H9 (cell line): Measurements from ENCODE around the gene KCNK1. TPM values are rescaled to one million over a fixed set of nuclear protein-coding genes. Genes with fewer than 3 reads are reported as not detected.
A peak's percentile ranks its signal among the peaks of the same experiment; 100 is the strongest.

Source experiments
- DNase-seq: peaks from one replicate; pipeline ENCODE4 v3.0.0-alpha.2; 2017
- H2AFZ ChIP-seq: one replicate; pipeline ENCODE4 v1.6.1; 2013; ENCODE audit warnings: mild to moderate bottlenecking, low read length, control low read depth, moderate library complexity
- H2AK5ac ChIP-seq: 2 replicates; pipeline ENCODE4 v1.6.1; 2013; ENCODE audit warnings: low read length, control low read depth, mixed read lengths; ENCODE audit not compliant: insufficient read length
- H2BK120ac ChIP-seq: one replicate; pipeline ENCODE4 v1.6.1; 2013; ENCODE audit warnings: low read depth, mild to moderate bottlenecking, low read length, control low read depth, inconsistent platforms; ENCODE audit not compliant: poor library complexity, severe bottlenecking
- H2BK12ac ChIP-seq: 2 replicates; pipeline ENCODE4 v1.6.1; 2013; ENCODE audit warnings: low read length, control low read depth, mixed read lengths, low read depth; ENCODE audit not compliant: insufficient read length
- H2BK15ac ChIP-seq: 2 replicates; pipeline ENCODE4 v1.6.1; 2013; ENCODE audit warnings: low read depth, low read length, control low read depth
- H2BK20ac ChIP-seq: one replicate; pipeline ENCODE4 v1.6.1; 2013; ENCODE audit warnings: low read depth, mild to moderate bottlenecking, low read length, control low read depth, inconsistent platforms; ENCODE audit not compliant: poor library complexity, severe bottlenecking
- H2BK5ac ChIP-seq: 2 replicates; pipeline ENCODE4 v1.6.1; 2013; ENCODE audit warnings: low read length, control low read depth, mixed read lengths; ENCODE audit not compliant: insufficient read length
- H3K14ac ChIP-seq: 2 replicates; pipeline ENCODE4 v1.6.1; 2013; ENCODE audit warnings: low read length, control low read depth; ENCODE audit not compliant: insufficient read depth
- H3K18ac ChIP-seq: 2 replicates; pipeline ENCODE4 v1.6.1; 2013; ENCODE audit warnings: low read depth, mild to moderate bottlenecking, mixed read lengths, low read length, control low read depth; ENCODE audit not compliant: insufficient read length
- H3K23ac ChIP-seq: 2 replicates; pipeline ENCODE4 v1.6.1; 2013; ENCODE audit warnings: low read length, control low read depth, mixed read lengths, low read depth; ENCODE audit not compliant: insufficient read length
- H3K23me2 ChIP-seq: 2 replicates; pipeline ENCODE4 v1.6.1; 2013; ENCODE audit warnings: low read depth, mild to moderate bottlenecking, mixed read lengths, low read length, control low read depth; ENCODE audit not compliant: insufficient read length, poor library complexity, severe bottlenecking
- H3K27ac ChIP-seq: 2 replicates; pipeline ENCODE4 v1.5.1; 2013; ENCODE audit warnings: low read length, control low read depth, mixed read lengths, low read depth; ENCODE audit not compliant: insufficient read length
- H3K27me3 ChIP-seq: 2 replicates; pipeline ENCODE4 v1.6.1; 2013; ENCODE audit warnings: low read length, control low read depth, inconsistent platforms; ENCODE audit not compliant: insufficient read depth
- H3K4ac ChIP-seq: 2 replicates; pipeline ENCODE4 v1.6.1; 2013; ENCODE audit warnings: low read depth, mild to moderate bottlenecking, control low read depth, inconsistent platforms, low read length, moderate library complexity
- H3K4me1 ChIP-seq: 2 replicates; pipeline ENCODE4 v1.6.1; 2013; ENCODE audit warnings: low read length, control low read depth, inconsistent platforms; ENCODE audit not compliant: insufficient read depth
- H3K4me2 ChIP-seq: 2 replicates; pipeline ENCODE4 v1.6.1; 2013; ENCODE audit warnings: low read length, control low read depth, mixed read lengths; ENCODE audit not compliant: insufficient read length, insufficient read depth
- H3K56ac ChIP-seq: 2 replicates; pipeline ENCODE4 v1.6.1; 2013; ENCODE audit warnings: low read depth, mild to moderate bottlenecking, mixed read lengths, low read length, control low read depth; ENCODE audit not compliant: insufficient read length
- H3K79me1 ChIP-seq: 2 replicates; pipeline ENCODE4 v1.6.1; 2013; ENCODE audit warnings: low read depth, mild to moderate bottlenecking, moderate library complexity, low read length, control low read depth, inconsistent platforms; ENCODE audit not compliant: insufficient read depth, poor library complexity, severe bottlenecking
- H3K79me2 ChIP-seq: 2 replicates; pipeline ENCODE4 v1.6.1; 2013; ENCODE audit warnings: low read length, control low read depth, inconsistent platforms; ENCODE audit not compliant: insufficient read depth
- H3K9ac ChIP-seq: 2 replicates; pipeline ENCODE4 v1.6.1; 2013; ENCODE audit warnings: low read length, control low read depth, mixed read lengths; ENCODE audit not compliant: insufficient read length; ENCODE audit errors: extremely low read depth
- H3K9me3 ChIP-seq: one replicate; pipeline ENCODE4 v1.6.1; 2013; ENCODE audit warnings: low read depth, low read length, inconsistent platforms; ENCODE audit not compliant: control insufficient read depth
- H3T11ph ChIP-seq: one replicate; pipeline ENCODE4 v1.6.1; 2013; ENCODE audit warnings: mild to moderate bottlenecking, low read length, control low read depth, inconsistent platforms
- H4K20me1 ChIP-seq: one replicate; pipeline ENCODE4 v1.6.1; 2013; ENCODE audit not compliant: control insufficient read depth, insufficient read length, insufficient read depth
- H4K5ac ChIP-seq: 2 replicates; pipeline ENCODE4 v1.6.1; 2013; ENCODE audit warnings: low read depth, mild to moderate bottlenecking, mixed read lengths, low read length, control low read depth; ENCODE audit not compliant: insufficient read length
- H4K8ac ChIP-seq: replicated peaks from 2 replicates; pipeline ENCODE4 v1.6.1; 2013; ENCODE audit warnings: low read length, control low read depth, mixed read lengths, low read depth; ENCODE audit not compliant: insufficient read length
- H4K91ac ChIP-seq: 2 replicates; pipeline ENCODE4 v1.6.1; 2013; ENCODE audit warnings: low read depth, mild to moderate bottlenecking, moderate library complexity, mixed read lengths, low read length, control low read depth; ENCODE audit not compliant: insufficient read length
- H3K27ac Mint-ChIP-seq, 3 experiments: 2 replicates in 2 of 3; 3 replicates in 1 of 3; pipeline ENCODE4 v1.8.0; 2020 to 2021; ENCODE audit warnings: mixed read lengths in 3 of 3, mild to moderate bottlenecking in 1 of 3, moderate library complexity in 1 of 3
- H3K27me3 Mint-ChIP-seq: 2 replicates; pipeline ENCODE4 v1.8.0; 2021; ENCODE audit warnings: low read depth, mild to moderate bottlenecking, moderate library complexity, mixed read lengths
- H3K36me3 Mint-ChIP-seq, 3 experiments: 2 replicates in 2 of 3; 3 replicates in 1 of 3; pipeline ENCODE4 v1.8.0; 2020 to 2021; ENCODE audit warnings: low read depth in 3 of 3, mixed read lengths in 3 of 3; ENCODE audit not compliant: insufficient read depth in 1 of 3
- H3K4me1 Mint-ChIP-seq, 2 experiments: 2 replicates each; pipeline ENCODE4 v1.8.0; 2020; ENCODE audit warnings: mixed read lengths in 2 of 2
- H3K4me3 Mint-ChIP-seq, 2 experiments: 2 replicates in 1 of 2; 3 replicates in 1 of 2; pipeline ENCODE4 v1.8.0; 2020 to 2021; ENCODE audit warnings: mild to moderate bottlenecking in 2 of 2, mixed read lengths in 2 of 2, moderate library complexity in 1 of 2
- H3K9me3 Mint-ChIP-seq, 2 experiments: 2 replicates in 1 of 2; 3 replicates in 1 of 2; pipeline ENCODE4 v1.8.0; 2020; ENCODE audit warnings: mild to moderate bottlenecking in 2 of 2, mixed read lengths in 2 of 2, moderate library complexity in 1 of 2
- CTCF ChIP-seq: fragments of 200-600 bp; sonication (generic); conservative IDR thresholded peaks from 3 replicates; pipeline ENCODE4 v1.8.0; 2021; ENCODE audit warnings: antibody characterized with exemption, mild to moderate bottlenecking
- WGBS: extraction: QIAGEN DNeasy Blood & Tissue Kit; methylation state at CpG from one replicate; pipeline ENCODE4 v1.1.7; 2013; ENCODE audit warnings: missing lambda C conversion rate, low lambda C conversion rate, mixed read lengths; ENCODE audit not compliant: insufficient read length; ENCODE audit errors: extremely low coverage; 5-methylcytosine and 5-hydroxymethylcytosine counted together
- long read RNA-seq: library from polyadenylated mRNA; unstranded; transcript quantifications from one replicate; pipeline ENCODE4 v2.0.0, GENCODE V29; 2020
- total RNA-seq: library from RNA; stranded (reverse); gene quantifications from 2 replicates; pipeline ENCODE4 v1.2.1, GENCODE V29; 2021

The KCNK1 gene
- 9.3 and 9.9 TPM in 2 replicates for total RNA-seq
- long read RNA-seq, transcript KCNK1-202 (3 exons, 2,161 nt), result major isoform, 77 of 83 reads
- long read RNA-seq, partial matches to known transcripts, result 1 of 83 reads
- long read RNA-seq, other reads (novel, unspliced or antisense), result 5 of 83 reads

- WGBS, result no CpG with 5 or more reads among the region's 70 CpGs
- peaks cover 26 to 30% of the 10 kb centered on the region in 2 experiments for H3K4me1 Mint-ChIP-seq
- Histone ChIP-seq H2BK120ac (no peak within 1 kb of the TSS), H3T11ph (no peak within 1 kb of the TSS), H3K9me3 (no peaks in the 10 kb centered on the region), H3K23me2 (peaks cover 12% of the 10 kb centered on the region), H3K79me2 (no peaks in the 10 kb centered on the region), H4K8ac (no peak within 1 kb of the TSS), H3K79me1 (no peaks in the 10 kb centered on the region), H2AFZ (no peak within 1 kb of the TSS), H3K27ac (no peak within 1 kb of the TSS), H3K23ac (no peak within 1 kb of the TSS), H3K4me2 (peak within 1 kb of the TSS; percentile 93), H2BK15ac (no peak within 1 kb of the TSS), H3K27me3 (peaks cover 3% of the 10 kb centered on the region; the same call in 1 of the 2 replicates), H4K5ac (no peak within 1 kb of the TSS), H2BK5ac (no peak within 1 kb of the TSS), H3K56ac (no peak within 1 kb of the TSS), H2BK12ac (no peak within 1 kb of the TSS), H3K4ac (no peak within 1 kb of the TSS), H4K91ac (no peak within 1 kb of the TSS), H3K9ac (peak within 1 kb of the TSS; percentile 63), H3K18ac (peak within 1 kb of the TSS; percentile 83), H4K20me1 (no peaks in the 10 kb centered on the region), H3K14ac (peak within 1 kb of the TSS; percentile 97), H2BK20ac (no peak within 1 kb of the TSS), H2AK5ac (no peak within 1 kb of the TSS), H3K4me1 (no peaks in the 10 kb centered on the region)
- H3K4me3 Mint-ChIP-seq, result peak within 1 kb of the TSS; percentile 87 to 94
- no peak for TF ChIP-seq CTCF
- H3K27me3 Mint-ChIP-seq, result peaks cover 43% of the 10 kb centered on the region
- H3K9me3 Mint-ChIP-seq, result no peaks in the 10 kb centered on the region; a peak in 1 of 5 replicates
- H3K36me3 Mint-ChIP-seq, result peaks cover 3 to 15% (median 12%) of the 10 kb centered on the region in 3 experiments
- peak within 1 kb of the TSS; percentile 88 to 96 (median 95) for H3K27ac Mint-ChIP-seq
- DNase-seq, result peak; percentile 91
Measured at GRCh38 chr1:233613252-233614172, at the start of gene KCNK1. Gene KCNK1 (plus strand): TSS chr1:233614106. CDS start chr1:233614172, 66 bp downstream.
